ENCODE measurements around the gene B3GNT3. TPM values are rescaled to one million over a fixed set of nuclear protein-coding genes. Genes with fewer than 3 reads are reported as not detected.

The B3GNT3 gene
- total RNA-seq, 1 experiment from 2014 or later = 22.2 TPM

DNA sequence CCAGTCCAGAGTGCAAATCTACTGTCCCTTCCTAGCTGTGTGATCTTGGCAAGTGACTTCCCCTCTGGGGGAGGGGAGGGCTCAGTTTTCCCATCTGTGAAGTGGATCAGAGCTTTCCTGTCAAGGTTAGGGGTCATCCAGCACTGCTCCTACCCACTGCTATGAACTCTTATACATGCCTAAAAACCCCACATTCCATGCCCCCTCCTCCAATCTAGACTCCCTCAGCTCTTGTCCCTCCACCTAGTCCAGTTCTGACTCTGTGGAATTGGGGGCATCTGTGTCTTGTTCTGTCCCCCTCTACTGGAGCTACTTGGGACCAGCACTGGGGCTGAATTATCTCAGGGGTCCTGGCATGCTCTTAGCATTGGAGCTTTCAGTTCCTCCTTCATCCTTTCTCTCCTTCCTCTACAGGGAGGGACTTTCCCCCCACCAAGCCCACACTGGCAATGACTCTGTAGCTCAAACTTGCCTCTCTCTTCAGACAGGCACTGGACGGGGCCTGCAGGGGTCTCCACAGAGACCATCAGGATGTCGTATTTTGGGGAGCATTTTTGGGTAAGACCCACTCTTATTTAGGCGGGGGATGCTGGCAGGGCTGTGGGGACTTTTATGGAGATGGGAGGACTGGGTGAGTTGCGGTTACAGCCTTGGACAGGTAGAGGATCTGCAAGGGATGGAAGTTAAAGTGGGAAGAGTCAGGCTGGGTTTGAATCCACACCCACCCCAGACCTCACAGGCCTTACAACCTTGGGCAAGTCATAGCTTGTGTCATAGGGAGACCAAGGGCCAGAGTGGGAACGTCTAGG, 40.1 kb upstream of the B3GNT3 start:
- no peaks in the 10 kb centered on the region for H3K27me3 ChIP-seq (ENCODE audit: insufficient read depth, low read length)
- H3K79me2 ChIP-seq (ENCODE audit: insufficient read depth, low read length) = no peaks in the 10 kb centered on the region
- ChIA-PET CTCF (interaction anchor here (0.8 kb wide), 1 partner anchor 19 kb away, joined by 3 read pairs; no protein-coding TSS in a partner anchor), POLR2A (no interaction called here), RAD21 (ENCODE audit: low non-redundant PET in 1 of 2, low total read pairs in 2 of 2, uncharacterized antibody in 2 of 2, unreplicated experiment in 2 of 2) (no interaction called here)
- peaks cover 12 to 35% of the 10 kb centered on the region in 2 experiments for H3K4me1 ChIP-seq (ENCODE audit: control insufficient read depth in 1 of 2, insufficient read depth in 2 of 2, low read length in 2 of 2)
- H3K36me3 ChIP-seq (ENCODE audit: control insufficient read depth in 1 of 2, insufficient read depth in 2 of 2, low read length in 2 of 2) = no peaks in the 10 kb centered on the region
- no peak overlapping the region for H3K4me3 ChIP-seq (replicated peaks in 1 of 2; ENCODE audit: low read depth in 1 of 2, low read length in 2 of 2)
- H3K9me2 ChIP-seq (ENCODE audit: insufficient read depth) = no peaks in the 10 kb centered on the region
- H3K9me3 ChIP-seq (ENCODE audit: control insufficient read depth in 1 of 2, insufficient read depth in 1 of 2, low read depth in 1 of 2, low read length in 2 of 2) = no peaks in the 10 kb centered on the region
- no peak overlapping the region for H3K4me2 ChIP-seq (ENCODE audit: low read length)
- no peak overlapping the region for H3K27ac ChIP-seq (ENCODE audit: low read depth, low read length)
- BruUV-seq (replicated peaks) = no TSS peak
- no peak overlapping the region for H3K9ac ChIP-seq (ENCODE audit: low read length)
- intact Hi-C loops (cut with micrococcal nuclease) = no loop called here
- ATAC-seq (no peak), DNase-seq (ENCODE audit: low read depth, low spot score) (no peak)
- no peaks in the 10 kb centered on the region for H4K20me1 ChIP-seq (ENCODE audit: insufficient read depth)
- no peak for TF ChIP-seq ZNF274 (IDR thresholded peaks at IDR 0.05; ENCODE audit: low read depth, low read length)
- no peak for TF ChIP-seq EGR1 (IDR thresholded peaks at IDR 0.05; ENCODE audit: low read depth)
- TF ChIP-seq, protein P1, sequence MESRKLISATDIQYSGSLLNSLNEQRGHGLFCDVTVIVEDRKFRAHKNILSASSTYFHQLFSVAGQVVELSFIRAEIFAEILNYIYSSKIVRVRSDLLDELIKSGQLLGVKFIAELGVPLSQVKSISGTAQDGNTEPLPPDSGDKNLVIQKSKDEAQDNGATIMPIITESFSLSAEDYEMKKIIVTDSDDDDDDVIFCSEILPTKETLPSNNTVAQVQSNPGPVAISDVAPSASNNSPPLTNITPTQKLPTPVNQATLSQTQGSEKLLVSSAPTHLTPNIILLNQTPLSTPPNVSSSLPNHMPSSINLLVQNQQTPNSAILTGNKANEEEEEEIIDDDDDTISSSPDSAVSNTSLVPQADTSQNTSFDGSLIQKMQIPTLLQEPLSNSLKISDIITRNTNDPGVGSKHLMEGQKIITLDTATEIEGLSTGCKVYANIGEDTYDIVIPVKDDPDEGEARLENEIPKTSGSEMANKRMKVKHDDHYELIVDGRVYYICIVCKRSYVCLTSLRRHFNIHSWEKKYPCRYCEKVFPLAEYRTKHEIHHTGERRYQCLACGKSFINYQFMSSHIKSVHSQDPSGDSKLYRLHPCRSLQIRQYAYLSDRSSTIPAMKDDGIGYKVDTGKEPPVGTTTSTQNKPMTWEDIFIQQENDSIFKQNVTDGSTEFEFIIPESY (IDR thresholded peaks at IDR 0.05; ENCODE audit: extremely low read depth, insufficient replicate concordance, low read length) = no peak
- no peak for TF ChIP-seq EZH2 (IDR thresholded peaks at IDR 0.05)
- TF ChIP-seq RAD21 (IDR thresholded peaks at IDR 0.05; ENCODE audit: low read depth) = no peak
- no peak for TF ChIP-seq SRF (IDR thresholded peaks at IDR 0.05; ENCODE audit: low read depth)
- no peak for TF ChIP-seq SP1 (IDR thresholded peaks at IDR 0.05; ENCODE audit: low read depth)
- no peak for TF ChIP-seq SIN3A (IDR thresholded peaks at IDR 0.05; ENCODE audit: low read depth)
- TF ChIP-seq POLR2AphosphoS5 (IDR thresholded peaks at IDR 0.05; ENCODE audit: low read depth, low read length) = no peak
- TF ChIP-seq ZFX (IDR thresholded peaks at IDR 0.05) = no peak
- TF ChIP-seq POLR2A (IDR thresholded peaks at IDR 0.05; ENCODE audit: borderline replicate concordance, extremely low read depth, insufficient read depth, insufficient read length) = no peak
- no peak for TF ChIP-seq FOSL1 (IDR thresholded peaks at IDR 0.05; ENCODE audit: low read depth)
- TF ChIP-seq YY1 (IDR thresholded peaks at IDR 0.05; ENCODE audit: extremely low read depth, insufficient replicate concordance, low read depth, low read length) = no peak
- TF ChIP-seq EZH2phosphoT487 (IDR thresholded peaks at IDR 0.05; ENCODE audit: borderline replicate concordance) = no peak
- TF ChIP-seq JUND (IDR thresholded peaks at IDR 0.05) = no peak
- TF ChIP-seq, protein P2, sequence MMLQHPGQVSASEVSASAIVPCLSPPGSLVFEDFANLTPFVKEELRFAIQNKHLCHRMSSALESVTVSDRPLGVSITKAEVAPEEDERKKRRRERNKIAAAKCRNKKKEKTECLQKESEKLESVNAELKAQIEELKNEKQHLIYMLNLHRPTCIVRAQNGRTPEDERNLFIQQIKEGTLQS (IDR thresholded peaks at IDR 0.05) = no peak
- TF ChIP-seq CTCF (IDR thresholded peaks at IDR 0.05 in 2 of 3, conservative IDR thresholded peaks at IDR 0.05 in 1 of 3; ENCODE audit: borderline replicate concordance in 1 of 3, insufficient read depth in 1 of 3, low read depth in 2 of 3, low read length in 2 of 3) = no peak
- TF ChIP-seq CBX3 (IDR thresholded peaks at IDR 0.05; ENCODE audit: low read depth) = no peak
- no peak for TF ChIP-seq REST (IDR thresholded peaks at IDR 0.05; ENCODE audit: low read depth)
- H2AFZ ChIP-seq (ENCODE audit: low read depth, low read length, poor library complexity, severe bottlenecking) = no peak overlapping the region

Measured in HCT116 (cell line).